GF-D8 (cell line): ENCODE measurements around the gene HAPLN2.
"Not testable (repeated sequence)": the region's sequence is repeated elsewhere in the genome, so short reads cannot be mapped to it uniquely, and the experiment has no call there.

Experiments used
- DNase-seq: peaks from one replicate; lab custom pipeline; 2025; lab: John Stamatoyannopoulos, UW

HAPLN2 gene

DNA sequence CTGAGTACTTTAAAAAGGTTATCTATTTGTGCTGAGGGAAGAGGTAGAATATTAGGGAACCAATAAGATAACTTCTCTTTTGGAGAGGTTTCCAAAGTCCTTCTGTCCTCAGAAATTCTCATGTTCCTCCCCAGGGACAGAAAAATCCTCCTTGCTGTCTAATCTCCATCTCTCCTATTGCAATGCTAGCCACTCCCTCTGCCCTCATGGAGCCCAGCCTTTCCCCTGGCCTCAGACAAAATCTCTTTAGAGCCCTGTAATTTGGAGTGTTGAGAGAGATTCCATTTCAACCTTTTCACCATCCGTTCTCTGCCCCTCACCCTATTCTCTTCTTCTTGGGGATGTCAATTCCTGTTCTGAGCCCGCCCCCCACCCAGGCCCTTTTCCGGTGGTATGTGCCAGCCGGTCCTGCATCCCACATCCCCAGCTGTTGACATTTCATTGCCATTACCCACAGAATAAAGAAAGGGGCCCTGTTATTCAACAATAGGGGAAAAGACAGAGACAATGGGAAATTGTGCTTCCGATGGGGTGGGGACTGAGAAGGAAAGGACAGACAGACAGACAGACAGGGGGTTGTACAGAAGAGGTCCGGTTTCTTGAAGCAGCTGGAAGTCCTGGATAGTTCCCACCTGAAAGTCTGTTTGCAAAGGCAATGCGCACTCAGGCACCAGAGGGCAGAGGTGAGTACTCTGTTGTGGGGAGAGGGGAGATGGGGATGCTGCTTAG is at the start of gene HAPLN2:
Gene HAPLN2 (plus strand): TSS at position 563 of the 729 bp plus-strand sequence. CDS start 4,076 bp downstream, outside the sequence.
- no peak for DNase-seq

DNA sequence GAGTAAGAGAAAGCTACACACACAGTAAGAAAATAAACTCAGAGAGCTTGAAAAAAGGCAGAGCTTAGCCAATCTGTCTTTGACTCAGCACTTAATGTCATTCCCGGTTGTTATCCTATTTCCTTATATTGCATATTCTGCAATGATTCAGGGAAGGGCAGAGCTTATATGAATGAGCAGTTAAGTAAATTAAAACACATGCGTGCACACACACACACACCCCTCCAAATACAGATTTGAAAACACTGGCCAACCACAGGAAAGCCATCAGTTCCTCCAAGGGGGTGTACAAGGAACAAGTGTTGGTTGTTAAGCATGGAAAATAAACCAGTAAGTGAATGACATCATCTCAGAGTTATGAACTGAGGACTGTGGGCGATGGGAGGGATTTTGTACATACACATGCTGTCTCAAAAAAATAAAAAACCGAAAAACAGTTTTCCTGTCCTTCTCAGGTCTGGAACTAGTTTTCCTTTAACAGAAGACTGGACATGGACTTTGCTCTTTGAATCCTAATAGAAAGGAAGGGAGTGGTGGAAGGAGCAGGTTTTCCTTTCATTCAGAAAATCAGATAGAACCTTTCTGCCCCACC is 47.9 kb upstream of the HAPLN2 start:
- no peak for DNase-seq

- DNase-seq = peak; percentile 40
Measured at GRCh38 chr1:156571919-156572662, 47.1 kb upstream of the HAPLN2 start, which contains the start of gene IQGAP3. IQGAP3 (minus strand) TSS chr1:156572565; CDS start chr1:156572529, 36 bp downstream.

DNA sequence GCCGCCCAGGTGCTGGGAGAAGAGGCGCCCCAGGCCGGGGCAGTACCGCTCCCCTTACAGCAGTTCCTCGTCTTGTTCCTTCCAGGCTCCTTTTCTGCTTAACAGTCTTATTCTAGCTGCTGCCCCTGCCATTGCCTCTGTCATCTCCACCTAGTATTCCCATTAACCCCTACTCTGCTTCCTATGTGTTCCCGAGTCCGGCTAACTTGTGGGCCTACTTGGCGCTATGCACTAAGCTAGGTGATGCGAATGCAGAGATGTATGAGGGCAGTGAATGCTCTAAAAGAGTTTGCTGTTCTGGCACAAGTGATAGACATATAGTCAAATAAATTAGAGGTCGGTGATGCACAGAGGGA is 46.6 kb upstream of the HAPLN2 start:
- DNase-seq = no peak

DNA sequence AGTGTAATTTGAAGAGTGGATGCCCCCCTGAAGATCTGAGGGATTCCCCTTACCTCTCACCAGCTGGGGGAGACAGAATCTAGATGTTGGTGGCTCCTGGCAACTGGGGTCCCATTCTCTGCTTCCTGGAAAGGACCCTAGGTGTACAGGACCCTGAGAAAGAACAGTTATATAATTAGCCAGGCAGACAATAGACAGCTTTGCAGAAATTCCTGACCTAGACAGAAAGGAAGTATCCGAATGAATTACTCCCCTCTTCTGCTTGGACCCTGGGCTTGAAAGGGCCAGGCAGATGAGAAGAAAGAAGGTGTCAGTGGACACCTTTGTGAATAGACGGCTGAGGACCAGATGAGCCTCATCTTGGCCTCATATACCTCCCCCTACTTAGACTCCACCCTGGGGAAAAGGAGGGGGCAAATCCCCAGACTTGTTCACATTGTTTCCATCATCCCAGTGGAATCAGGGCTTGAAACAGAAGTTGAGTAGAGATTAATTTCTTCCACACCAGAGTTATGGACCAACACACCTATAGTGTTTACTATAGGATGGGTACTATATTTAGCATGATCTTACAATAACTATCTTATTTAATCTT is 45.1 kb upstream of the HAPLN2 start:
- no peak for DNase-seq

GRCh38 chr1:156577550-156577949 is 41.7 kb upstream of the HAPLN2 start:
- no peak for DNase-seq

DNA sequence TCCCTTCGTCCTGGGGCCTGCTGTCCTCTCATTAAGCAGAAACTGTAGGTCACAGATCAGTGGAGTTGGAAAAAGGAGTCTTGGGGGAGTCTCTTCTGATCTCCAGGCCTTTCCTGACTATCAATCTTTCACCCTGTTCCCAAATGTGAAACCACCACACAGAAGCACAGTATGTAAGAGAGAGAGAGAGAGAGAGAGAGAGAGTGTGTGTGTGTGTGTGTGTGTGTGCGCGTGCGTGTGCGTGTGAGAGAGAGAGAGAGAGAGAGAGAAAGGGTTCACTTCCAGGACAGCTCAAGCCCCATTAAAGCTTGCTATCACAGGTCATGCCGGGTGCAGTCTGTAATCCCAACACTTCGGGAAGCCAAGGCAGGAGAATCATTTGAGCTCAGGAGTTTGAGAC is 41.2 kb upstream of the HAPLN2 start:
- no peak for DNase-seq

GRCh38 chr1:156579472-156579871 is 39.7 kb upstream of the HAPLN2 start, which contains the start of gene TTC24:
TTC24 (plus strand) TSS chr1:156579723; CDS start chr1:156581365, 1,642 bp downstream.
- DNase-seq = no peak

- no peak for DNase-seq
Measured at GRCh38 chr1:156581661-156582387, 37.4 kb upstream of the HAPLN2 start.

- no peak for DNase-seq
Measured at GRCh38 chr1:156582388-156583017, 36.7 kb upstream of the HAPLN2 start.

DNA sequence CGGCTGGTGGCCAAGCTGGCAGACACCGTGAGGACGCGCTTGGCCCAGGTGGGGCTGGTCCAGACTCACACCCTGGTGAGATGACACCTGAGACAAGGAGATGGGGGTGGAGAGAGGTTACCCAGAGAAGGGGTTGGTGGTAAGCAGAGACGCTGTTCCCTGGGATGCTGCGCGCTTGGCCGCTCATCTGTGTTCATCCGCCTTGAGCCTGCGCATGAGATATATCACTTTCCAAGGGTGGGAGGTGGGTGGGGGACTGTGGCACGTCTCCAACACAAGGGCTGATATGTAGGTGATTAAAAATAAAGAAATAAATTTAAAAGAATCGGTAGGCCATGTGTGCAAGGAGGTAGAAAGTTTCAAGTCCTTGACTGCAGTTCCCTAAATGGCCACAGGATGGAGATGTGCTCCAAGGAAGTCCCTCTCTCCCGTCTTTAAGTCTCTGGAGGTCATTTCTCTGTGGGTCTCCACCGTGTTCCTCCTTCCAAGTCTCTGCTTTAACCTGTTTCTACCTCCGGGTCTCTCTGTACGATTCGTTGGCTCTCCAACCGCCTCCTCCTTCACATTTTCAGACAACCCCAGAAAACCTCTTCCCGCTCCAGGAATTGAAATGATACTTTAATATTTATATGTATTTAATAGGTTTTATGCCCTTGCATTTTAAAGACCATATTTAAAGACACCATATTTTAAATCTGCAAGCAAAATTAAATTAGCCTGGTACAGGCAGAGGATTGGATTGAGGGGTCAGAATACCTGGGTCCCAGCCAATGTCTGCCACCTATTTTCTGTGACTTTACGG is 35.2 kb upstream of the HAPLN2 start:
- DNase-seq = peak; percentile 45

GRCh38 chr1:156584813-156585212 is 34.4 kb upstream of the HAPLN2 start:
- DNase-seq = no peak

GRCh38 chr1:156586323-156586722 is 32.9 kb upstream of the HAPLN2 start:
- DNase-seq = no peak

GRCh38 chr1:156586892-156587477 is 32.2 kb upstream of the HAPLN2 start:
- DNase-seq = no peak

DNA sequence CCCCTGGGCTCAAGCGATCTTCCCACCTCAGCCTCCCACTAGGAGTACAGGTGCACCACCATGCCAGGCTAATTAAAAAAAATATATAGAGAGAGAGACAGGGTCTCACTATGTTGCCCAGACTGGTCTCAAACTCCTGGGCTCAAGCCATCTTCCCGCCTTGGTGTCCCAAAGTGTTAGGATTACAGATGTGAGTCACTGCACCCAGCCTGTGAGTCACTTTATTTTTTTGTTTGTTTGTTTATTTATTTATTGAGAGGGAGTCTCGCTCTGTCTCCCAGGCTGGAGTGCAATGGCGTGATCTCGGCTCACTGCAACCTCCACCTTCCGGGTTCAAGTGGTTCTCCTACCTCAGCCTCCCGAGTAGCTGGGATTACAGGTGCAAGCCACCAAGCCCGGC is 31.3 kb upstream of the HAPLN2 start:
- DNase-seq = not testable (repeated sequence)

DNA sequence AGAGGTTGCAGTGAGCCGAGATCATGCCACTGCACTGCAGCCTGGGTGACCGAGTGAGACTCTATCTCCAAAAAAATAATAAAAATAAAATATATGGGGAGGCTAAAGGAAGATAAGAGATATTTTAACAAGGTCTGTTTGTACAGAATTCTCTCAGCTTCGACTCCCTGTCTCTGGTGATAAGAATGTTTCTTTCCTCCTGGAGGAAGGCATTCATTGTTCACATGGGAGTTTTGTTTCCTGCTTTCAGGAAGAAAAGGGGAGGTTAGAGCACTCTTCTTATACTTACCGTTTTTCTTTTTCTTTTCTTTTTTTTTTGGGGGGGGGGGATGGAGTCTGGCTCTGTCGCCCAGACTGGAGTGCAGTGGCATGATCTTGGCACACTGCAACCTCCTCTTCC is 29.7 kb upstream of the HAPLN2 start:
- no peak for DNase-seq

DNA sequence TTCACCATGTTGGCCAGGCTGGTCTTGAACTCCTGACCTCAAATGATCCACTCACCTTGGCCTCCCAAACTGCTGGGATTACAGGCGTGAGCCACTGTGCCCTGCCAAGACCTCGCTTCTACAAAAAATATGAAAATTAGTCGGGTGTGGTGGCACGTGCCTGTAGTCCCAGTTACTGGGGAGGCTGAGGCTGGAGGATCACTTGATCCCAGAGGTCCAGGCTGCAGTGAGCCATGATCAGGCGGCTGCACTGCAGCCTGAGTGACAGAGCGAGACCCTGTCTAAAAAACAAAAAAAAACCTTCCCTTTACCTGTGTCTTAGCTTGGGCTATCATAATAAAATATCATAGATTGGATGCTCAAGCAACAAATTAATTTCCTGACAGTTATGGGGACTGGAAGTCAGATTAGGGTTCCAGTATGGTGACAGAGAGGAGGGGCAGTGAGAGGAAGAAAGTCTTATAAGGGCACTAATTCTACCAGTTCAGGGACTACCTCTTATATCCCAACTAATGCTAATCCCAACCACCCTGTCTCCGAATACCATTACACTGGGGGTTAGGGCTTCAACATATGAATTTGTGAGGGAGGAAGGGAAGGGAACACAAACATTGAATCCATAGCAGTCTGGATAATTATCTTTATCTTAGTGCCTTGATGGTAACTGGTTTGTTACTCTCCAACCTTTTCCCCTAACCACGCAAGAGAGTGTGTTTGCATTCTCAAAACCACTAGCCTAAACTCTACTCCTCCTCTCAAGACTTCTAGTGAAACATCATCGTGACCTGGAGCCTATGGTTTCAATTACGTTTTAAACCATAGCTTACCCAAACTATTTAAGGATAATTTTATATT is 28.7 kb upstream of the HAPLN2 start:
- no peak for DNase-seq

GRCh38 chr1:156591181-156591431 is 28.1 kb upstream of the HAPLN2 start:
- DNase-seq = no peak

DNA sequence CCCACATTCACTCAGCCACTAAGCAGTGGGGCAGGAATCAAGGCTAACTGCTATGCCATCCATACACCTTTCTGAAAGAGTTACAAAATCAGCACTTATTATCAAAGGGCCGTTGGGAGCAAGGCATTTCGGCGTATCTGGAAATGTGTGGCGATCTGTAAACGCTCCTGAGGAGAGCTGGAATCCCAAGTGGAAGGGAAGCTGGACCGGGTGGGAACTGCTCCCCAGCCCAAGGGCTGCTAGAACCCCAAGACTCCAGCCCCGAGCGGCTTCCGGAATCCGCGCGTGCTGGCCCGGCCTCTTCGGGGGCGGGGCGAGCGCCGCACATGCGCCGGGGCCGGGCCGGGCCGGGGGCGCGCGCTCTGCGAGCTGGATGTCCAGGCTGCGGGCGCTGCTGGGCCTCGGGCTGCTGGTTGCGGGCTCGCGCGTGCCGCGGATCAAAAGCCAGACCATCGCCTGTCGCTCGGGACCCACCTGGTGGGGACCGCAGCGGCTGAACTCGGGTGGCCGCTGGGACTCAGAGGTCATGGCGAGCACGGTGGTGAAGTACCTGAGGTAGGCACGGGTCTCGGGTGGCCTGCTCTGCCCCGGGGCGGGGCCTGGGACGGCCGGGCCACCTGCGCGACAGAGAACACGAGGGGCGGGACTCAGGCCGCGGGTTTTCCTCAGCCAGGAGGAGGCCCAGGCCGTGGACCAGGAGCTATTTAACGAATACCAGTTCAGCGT is 27.6 kb upstream of the HAPLN2 start, which contains the start of gene NAXE:
Gene NAXE (plus strand): TSS at position 345 of the 726 bp plus-strand sequence. CDS start 29 bp downstream, at position 374.
- DNase-seq = no peak
